Kidney capillary endothelial cell (primary cell): ENCODE data around the gene ZNF135.

ENCODE experiments used
- DNase-seq: peaks from one replicate; pipeline ENCODE4 v3.0.0-alpha.2; 2018; ENCODE audit warnings: low spot score

Gene ZNF135

GRCh38 chr19:58059003-58059670, at the start of gene ZNF135:
ZNF135 (plus strand) TSS chr19:58059282; CDS start chr19:58060003, 721 bp downstream.
- DNase-seq: peak; percentile 42

GRCh38 chr19:58009301-58009665, 49.8 kb upstream of the ZNF135 start:
- DNase-seq: peak; percentile 3

- DNase-seq: peak; percentile 57
Measured at GRCh38 chr19:58009666-58010301, 49.3 kb upstream of the ZNF135 start.

GRCh38 chr19:58010507-58010906, 48.6 kb upstream of the ZNF135 start:
- no peak for DNase-seq

- DNase-seq: no peak
Measured at GRCh38 chr19:58014141-58014540, 44.9 kb upstream of the ZNF135 start.

- no peak for DNase-seq
Measured at GRCh38 chr19:58020129-58020528, 39.0 kb upstream of the ZNF135 start.

- DNase-seq: peak; percentile 20
Measured at GRCh38 chr19:58021541-58022282, 37.4 kb upstream of the ZNF135 start.

GRCh38 chr19:58022283-58022660, 36.8 kb upstream of the ZNF135 start:
- DNase-seq: no peak

GRCh38 chr19:58024661-58025060, 34.4 kb upstream of the ZNF135 start:
- no peak for DNase-seq

GRCh38 chr19:58033741-58034476, 25.2 kb upstream of the ZNF135 start, which contains the start of gene ZSCAN1:
ZSCAN1 (plus strand) TSS chr19:58034025; CDS start chr19:58037837, 3,812 bp downstream.
- peak; percentile 58 for DNase-seq

GRCh38 chr19:58034477-58034793, 24.6 kb upstream of the ZNF135 start:
- no peak for DNase-seq

- DNase-seq: no peak
Measured at GRCh38 chr19:58035863-58036262, 23.2 kb upstream of the ZNF135 start.

- no peak for DNase-seq
Measured at GRCh38 chr19:58037927-58038687, 21.0 kb upstream of the ZNF135 start.

- DNase-seq: no peak
Measured at GRCh38 chr19:58038688-58039204, 20.3 kb upstream of the ZNF135 start.

GRCh38 chr19:58040751-58041525, 18.1 kb upstream of the ZNF135 start:
- no peak for DNase-seq

- no peak for DNase-seq
Measured at GRCh38 chr19:58042495-58043340, 16.4 kb upstream of the ZNF135 start.

- no peak for DNase-seq
Measured at GRCh38 chr19:58044391-58044790, 14.7 kb upstream of the ZNF135 start.

- DNase-seq: no peak
Measured at GRCh38 chr19:58044886-58045285, 14.2 kb upstream of the ZNF135 start.

- no peak for DNase-seq
Measured at GRCh38 chr19:58045411-58046050, 13.6 kb upstream of the ZNF135 start.
